SU-DHL-6 (cell line): ENCODE results near the gene RAI14.
"Not testable (repeated sequence)": the region's sequence is repeated elsewhere in the genome, so short reads cannot be mapped to it uniquely, and the experiment has no call there.

ENCODE experiments used
- H2AFZ ChIP-seq: fragments of 200-600 bp; sonication (generic); 2 replicates; pipeline ENCODE4 v1.6.1; 2014; ENCODE audit warnings: low read depth, mild to moderate bottlenecking, moderate library complexity, mixed read lengths, antibody characterized with exemption, low read length; ENCODE audit not compliant: severe bottlenecking
- H3F3A ChIP-seq: fragments of 200-600 bp; shearing (Covaris generic); 2 replicates; pipeline ENCODE4 v1.6.0; 2016; ENCODE audit warnings: antibody characterized with exemption, mild to moderate bottlenecking; ENCODE audit not compliant: insufficient read depth
- H3K27ac ChIP-seq: fragments of 200-600 bp; sonication (generic); 2 replicates; pipeline ENCODE4 v1.5.1; 2016; ENCODE audit warnings: low read depth, mild to moderate bottlenecking, low read length, moderate library complexity, mixed read lengths
- H3K27me3 ChIP-seq: fragments of 200-600 bp; sonication (generic), shearing (Covaris generic); 2 replicates; pipeline ENCODE4 v1.6.0; 2014; ENCODE audit warnings: mild to moderate bottlenecking, low read length
- H3K36me3 ChIP-seq: fragments of 200-600 bp; sonication (generic); 2 replicates; pipeline ENCODE4 v1.6.1; 2014; ENCODE audit warnings: mild to moderate bottlenecking, low read length, mixed read lengths
- H3K4me2 ChIP-seq: fragments of 300-600, 200-600 bp; shearing (Covaris generic), sonication (generic); 2 replicates; pipeline ENCODE4 v1.6.0; 2014; ENCODE audit warnings: low read length, low read depth, mild to moderate bottlenecking; ENCODE audit not compliant: poor library complexity, severe bottlenecking
- H3K4me3 ChIP-seq: fragments of 200-600 bp; sonication (generic); 2 replicates; pipeline ENCODE4 v1.5.1; 2014; ENCODE audit warnings: antibody characterized with exemption, low read length, mild to moderate bottlenecking, mixed read lengths; ENCODE audit not compliant: insufficient read depth, poor library complexity, severe bottlenecking
- H3K79me2 ChIP-seq: fragments of 200-600 bp; sonication (generic); 2 replicates; pipeline ENCODE4 v1.6.1; 2014; ENCODE audit warnings: mild to moderate bottlenecking, low read length, moderate library complexity; ENCODE audit not compliant: insufficient read depth
- H3K9ac ChIP-seq: fragments of 200-600 bp; sonication (generic); 2 replicates; pipeline ENCODE4 v1.7.0; 2014; ENCODE audit warnings: mild to moderate bottlenecking, low read length
- H3K9me2 ChIP-seq: fragments of 200-600 bp; sonication (generic); replicated peaks from 2 replicates; pipeline ENCODE4 v1.6.1; 2014; ENCODE audit warnings: low read length; ENCODE audit not compliant: insufficient read depth
- H3K9me3 ChIP-seq: fragments of 200-600 bp; sonication (generic); 2 replicates; pipeline ENCODE4 v1.6.1; 2014; ENCODE audit warnings: low read length, mixed read lengths; ENCODE audit not compliant: insufficient read depth
- H4K20me1 ChIP-seq: fragments of 200-600 bp; sonication (generic); 2 replicates; pipeline ENCODE4 v1.6.1; 2014; ENCODE audit warnings: low read depth, mild to moderate bottlenecking, antibody characterized with exemption, low read length, moderate library complexity, mixed read lengths
- CTCF ChIP-seq: fragments of 200-600 bp; sonication (generic); IDR thresholded peaks from one replicate; pipeline ENCODE4 v1.5.1; 2017; ENCODE audit warnings: antibody characterized with exemption, mild to moderate bottlenecking, low read length, moderate library complexity; ENCODE audit not compliant: insufficient read depth, poor library complexity, severe bottlenecking
- EZH2phosphoT487 ChIP-seq: fragments of 200-600 bp; sonication (generic), shearing (Covaris generic); conservative IDR thresholded peaks from 2 replicates; pipeline ENCODE4 v1.6.1; 2018; ENCODE audit warnings: mild to moderate bottlenecking, antibody characterized with exemption, low read length, moderate library complexity, mixed read lengths

RAI14 gene

GRCh38 chr5:34724741-34725140 lies 68.6 kb downstream of the RAI14 start:
- Histone ChIP-seq H3K9me3 (no peaks in the 10 kb centered on the region), H3K9ac (no peak overlapping the region), H3K36me3 (no peaks in the 10 kb centered on the region), H3K79me2 (no peaks in the 10 kb centered on the region), H3K4me3 (no peak overlapping the region), H3K9me2 (no peaks in the 10 kb centered on the region), H2AFZ (no peak overlapping the region), H3K27me3 (no peaks in the 10 kb centered on the region), H3K4me2 (no peak overlapping the region), H3F3A (no peaks in the 10 kb centered on the region), H4K20me1 (no peaks in the 10 kb centered on the region), H3K27ac (no peak overlapping the region)
- no peak for TF ChIP-seq CTCF
- no peak for TF ChIP-seq EZH2phosphoT487

- H3K4me2 ChIP-seq, H3K36me3 ChIP-seq, H3K79me2 ChIP-seq, H3K4me3 ChIP-seq, H3K9me3 ChIP-seq, H2AFZ ChIP-seq, H3K27me3 ChIP-seq, H3K27ac ChIP-seq, H3K9ac ChIP-seq, H3F3A ChIP-seq, H4K20me1 ChIP-seq, H3K9me2 ChIP-seq: not testable (repeated sequence)
These were observed 71.1 kb downstream of the RAI14 start for GRCh38 chr5:34727166-34727749.

GRCh38 chr5:34728236-34728635 lies 72.1 kb downstream of the RAI14 start:
- H4K20me1 ChIP-seq = no peaks in the 10 kb centered on the region
- H3K36me3 ChIP-seq = no peaks in the 10 kb centered on the region
- H3F3A ChIP-seq = no peaks in the 10 kb centered on the region
- H3K4me3 ChIP-seq = no peak overlapping the region
- H3K9ac ChIP-seq = no peak overlapping the region
- H3K4me2 ChIP-seq = no peak overlapping the region
- TF ChIP-seq CTCF (no peak), EZH2phosphoT487 (no peak)
- no peaks in the 10 kb centered on the region for H3K9me2 ChIP-seq
- H2AFZ ChIP-seq = no peak overlapping the region
- no peaks in the 10 kb centered on the region for H3K9me3 ChIP-seq
- no peaks in the 10 kb centered on the region for H3K79me2 ChIP-seq
- no peak overlapping the region for H3K27ac ChIP-seq
- no peaks in the 10 kb centered on the region for H3K27me3 ChIP-seq

- TF ChIP-seq EZH2phosphoT487 = no peak
- TF ChIP-seq CTCF = no peak
- Histone ChIP-seq H3K9me2 (no peaks in the 10 kb centered on the region), H3K9ac (no peak overlapping the region), H4K20me1 (no peaks in the 10 kb centered on the region), H2AFZ (no peak overlapping the region), H3K9me3 (no peaks in the 10 kb centered on the region), H3K27ac (no peak overlapping the region), H3K79me2 (no peaks in the 10 kb centered on the region), H3K4me2 (no peak overlapping the region), H3F3A (no peaks in the 10 kb centered on the region), H3K27me3 (no peaks in the 10 kb centered on the region), H3K4me3 (no peak overlapping the region), H3K36me3 (no peaks in the 10 kb centered on the region)
These were observed 75.5 kb downstream of the RAI14 start for GRCh38 chr5:34731435-34732232.
